Adrenal gland (tissue), 12 donors: ENCODE results near the gene KLHL9. TPM values are rescaled to one million over a fixed set of nuclear protein-coding genes. Genes with fewer than 3 reads are reported as not detected.

Source experiments
- DNase-seq, 7 donors: peaks; one replicate each; pipeline ENCODE4 v3.0.0-alpha.2; 2019 to 2020
- H3K27ac ChIP-seq, 5 donors: fragments of 200-600 bp; sonication (generic) in 4 of 5; 1 replicate in 3 of 5; 2 replicates in 2 of 5; pipeline versions ENCODE4 v1.5.1 to v1.8.0; 2016 to 2020; ENCODE audit warnings: mild to moderate bottlenecking in 1 of 5
- H3K27me3 ChIP-seq: fragments of 200-600 bp; 2 replicates; pipeline ENCODE4 v1.8.0; 2021
- H3K36me3 ChIP-seq, 2 donors: fragments of 200-600 bp; replicated peaks in 1 of 2; 1 replicate in 1 of 2; 2 replicates in 1 of 2; pipeline versions ENCODE4 v1.5.1 to v1.8.0; 2018 to 2022
- H3K4me1 ChIP-seq, 2 donors: fragments of 200-600 bp; replicated peaks in 1 of 2; 1 replicate in 1 of 2; 2 replicates in 1 of 2; pipeline versions ENCODE4 v1.5.1 to v1.8.0; 2018 to 2021
- H3K4me3 ChIP-seq, 4 donors: fragments of 200-600 bp; sonication (generic) in 3 of 4; one replicate each; pipeline ENCODE4 v1.5.1; 2016 to 2018
- H3K9me3 ChIP-seq, 3 donors: fragments of 200-600 bp; sonication (generic) in 1 of 3; replicated peaks in 1 of 3; 1 replicate in 2 of 3; 2 replicates in 1 of 3; pipeline versions ENCODE4 v1.5.1 to v1.8.0; 2016 to 2021
- POLR2A ChIP-seq, 2 donors: fragments of 450-650 bp; IDR thresholded peaks; one replicate each; pipeline ENCODE4 v1.6.1; 2017; ENCODE audit warnings: antibody characterized with exemption in 2 of 2, mild to moderate bottlenecking in 2 of 2, moderate library complexity in 1 of 2
- WGBS, 4 donors: extraction: QIAGEN DNeasy Blood & Tissue Kit in 2 of 4; methylation state at CpG; one replicate each; pipeline versions ENCODE4 v1.1.5 to v1.1.7; 2013 to 2017; 5-methylcytosine and 5-hydroxymethylcytosine counted together
- intact Hi-C, 2 donors: fragments of 100-400 bp; cut with DNase I; formaldehyde crosslinking; loops; one replicate each; pipeline versions ENCODE4 v1.14.1 to v1.15.0; 2022 to 2023
- polyA plus RNA-seq, 3 donors: library from polyadenylated mRNA; stranded (reverse); fragments of 200-250 nt in 2 of 3; fragments of 350-450 nt in 1 of 3; fragmentation: Illumina TruSeq in 1 of 3; extraction: RNeasy Lipid Tissue Mini Kit (QIAGEN cat#74804) in 1 of 3; gene quantifications; one replicate each; pipeline ENCODE4 v1.2.3, GENCODE V29; 2013 to 2014
- total RNA-seq, 9 donors: library from RNA; depleted of rRNA in 4 of 9; stranded (reverse); fragments of >200 nt in 4 of 9; fragments of 120-200 nt in 1 of 9; fragmentation: NEBNext Ultra II Directional in 1 of 9; extraction: Animal tissue kit (Norgen Biotek cat#: 25700) in 1 of 9; gene quantifications; one replicate each; pipeline versions ENCODE4 v1.1.0 to v1.2.4, GENCODE V29; 2013 to 2023
- TF ChIP-seq, protein P1 (sequence below), 6 experiments: fragments of 450-650 bp in 4 of 6; fragments of 200-600 bp in 2 of 6; sonication (generic) in 1 of 6; IDR thresholded peaks; 1 replicate in 5 of 6; 2 replicates in 1 of 6; pipeline versions ENCODE4 v1.5.1 to v1.8.0; 2016 to 2021; ENCODE audit warnings: antibody characterized with exemption in 6 of 6, mild to moderate bottlenecking in 2 of 6, moderate library complexity in 1 of 6
- donor health status: healthy with polysubstance abuse.
- donor health status: Bipolar disorder and iron deficiency.
- donor health status: DM: yes; HTN: yes; CAD: no.
- donor health status: DM: no; HTN: no; CAD: no.
- donor health status: DM: no; HTN: no; CAD: no.
- donor health status: DM: yes; HTN: yes; CAD: no.

KLHL9 gene
- total and polyA plus RNA-seq, 12 donors, result 6.7 to 30.4 (median 20.7) TPM

DNA sequence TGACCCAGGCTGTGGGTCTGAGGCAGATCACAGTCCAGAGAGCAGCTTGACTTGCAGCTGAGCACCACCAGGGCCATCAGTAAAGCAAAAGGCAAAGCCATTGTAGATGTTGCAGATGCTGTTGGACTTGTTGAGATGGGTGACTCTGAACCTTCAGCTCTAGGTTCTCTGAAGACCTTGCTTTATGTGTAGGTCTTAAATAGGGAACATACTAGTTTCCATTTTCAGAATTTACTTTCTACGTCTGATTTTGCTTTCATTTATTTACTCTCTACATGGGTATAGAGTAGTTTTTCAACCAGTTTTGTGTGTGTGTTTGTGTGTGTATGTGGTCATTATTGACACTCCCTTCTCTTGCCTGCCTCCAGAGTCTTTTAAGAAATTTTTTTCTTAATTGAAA is 15.6 kb upstream of the KLHL9 start, which contains the start of gene IFNA6:
IFNA6 (minus strand) TSS at position 101 of the 400 bp plus-strand sequence; CDS start at position 101, 0 bp downstream.
- 56 to 78% (median 63%) methylated on average over 1 of the region's 1 CpG for WGBS, 4 donors

DNA sequence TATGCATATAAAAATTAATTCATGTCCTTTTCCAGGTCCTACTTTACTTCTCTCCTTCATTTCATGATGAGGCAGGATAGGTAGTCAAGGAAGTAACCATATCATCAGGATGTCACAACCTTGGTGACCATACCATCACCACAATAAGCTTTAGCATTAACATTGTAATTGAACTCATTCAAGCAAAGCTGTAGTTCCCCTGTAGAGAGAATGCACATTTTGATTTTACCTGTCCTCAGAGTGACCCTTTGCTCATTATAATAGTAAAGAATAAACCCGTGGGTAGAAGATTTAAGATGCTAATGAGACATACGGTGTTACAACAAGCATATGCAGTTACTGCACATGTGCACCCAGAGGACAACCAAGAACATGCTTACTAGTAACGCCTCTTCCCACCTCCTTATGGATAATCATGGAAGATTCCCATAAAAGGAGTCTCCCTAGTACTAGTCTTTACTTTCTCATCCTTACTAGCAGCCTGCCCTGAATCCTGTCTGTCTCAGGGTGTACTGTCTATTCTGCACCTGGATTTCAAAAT is 13.3 kb upstream of the KLHL9 start:
- no peak for DNase-seq
- no peaks in the 10 kb centered on the region for H3K36me3 ChIP-seq
- H3K27ac ChIP-seq, result no peak overlapping the region
- WGBS, 4 donors, result 58 to 73% (median 67%) methylated on average over 3 of the region's 3 CpGs
- H3K9me3 ChIP-seq, result no peaks in the 10 kb centered on the region
- TF ChIP-seq, protein P1, sequence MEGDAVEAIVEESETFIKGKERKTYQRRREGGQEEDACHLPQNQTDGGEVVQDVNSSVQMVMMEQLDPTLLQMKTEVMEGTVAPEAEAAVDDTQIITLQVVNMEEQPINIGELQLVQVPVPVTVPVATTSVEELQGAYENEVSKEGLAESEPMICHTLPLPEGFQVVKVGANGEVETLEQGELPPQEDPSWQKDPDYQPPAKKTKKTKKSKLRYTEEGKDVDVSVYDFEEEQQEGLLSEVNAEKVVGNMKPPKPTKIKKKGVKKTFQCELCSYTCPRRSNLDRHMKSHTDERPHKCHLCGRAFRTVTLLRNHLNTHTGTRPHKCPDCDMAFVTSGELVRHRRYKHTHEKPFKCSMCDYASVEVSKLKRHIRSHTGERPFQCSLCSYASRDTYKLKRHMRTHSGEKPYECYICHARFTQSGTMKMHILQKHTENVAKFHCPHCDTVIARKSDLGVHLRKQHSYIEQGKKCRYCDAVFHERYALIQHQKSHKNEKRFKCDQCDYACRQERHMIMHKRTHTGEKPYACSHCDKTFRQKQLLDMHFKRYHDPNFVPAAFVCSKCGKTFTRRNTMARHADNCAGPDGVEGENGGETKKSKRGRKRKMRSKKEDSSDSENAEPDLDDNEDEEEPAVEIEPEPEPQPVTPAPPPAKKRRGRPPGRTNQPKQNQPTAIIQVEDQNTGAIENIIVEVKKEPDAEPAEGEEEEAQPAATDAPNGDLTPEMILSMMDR (IDR thresholded peaks at IDR 0.05), result no peak
- TF ChIP-seq POLR2A (IDR thresholded peaks at IDR 0.05), result no peak
- intact Hi-C loops, result no loop called here
- H3K4me3 ChIP-seq, result no peak overlapping the region
- peaks cover 9% of the 10 kb centered on the region for H3K27me3 ChIP-seq
- no peaks in the 10 kb centered on the region for H3K4me1 ChIP-seq

More for the DNA sequence above, 15.6 kb upstream of the KLHL9 start, which contains the start of gene IFNA6:
- Histone ChIP-seq H3K4me3 (no peak within 1 kb of the TSS), H3K36me3 (no peaks in the 10 kb centered on the region), H3K27ac (no peak within 1 kb of the TSS), H3K27me3 (peaks cover 9% of the 10 kb centered on the region), H3K4me1 (no peaks in the 10 kb centered on the region), H3K9me3 (no peaks in the 10 kb centered on the region)
- intact Hi-C loops, result no loop called here
- no peak for TF ChIP-seq POLR2A (IDR thresholded peaks at IDR 0.05)
- TF ChIP-seq, protein P1 (IDR thresholded peaks at IDR 0.05), result no peak
- no peak for DNase-seq

DNA sequence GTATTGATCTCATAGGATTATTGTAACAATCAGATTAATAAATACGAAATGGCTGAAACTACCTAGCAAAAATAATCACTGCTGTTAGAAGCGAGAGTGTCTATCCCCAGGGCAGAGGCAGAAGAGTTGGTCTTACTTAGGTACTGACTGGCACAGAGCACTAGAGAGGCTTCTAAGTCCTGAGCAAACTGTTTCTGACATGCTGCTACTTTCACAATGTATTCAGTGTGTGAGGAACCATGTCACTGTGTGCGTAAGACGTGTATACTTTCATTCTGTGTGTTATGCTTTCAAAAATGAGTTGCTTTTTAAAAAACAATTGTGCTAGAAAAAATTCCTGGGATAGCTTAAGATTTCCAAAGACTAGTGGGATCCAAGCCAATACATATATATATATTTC is 5.5 kb upstream of the KLHL9 start:
- H3K36me3 ChIP-seq, result no peaks in the 10 kb centered on the region
- WGBS, 4 donors, result 86 to 90% (median 86%) methylated on average over 4 of the region's 4 CpGs
- no peaks in the 10 kb centered on the region for H3K9me3 ChIP-seq
- no peak overlapping the region for H3K27ac ChIP-seq
- intact Hi-C loops, result no loop called here
- no peak overlapping the region for H3K4me3 ChIP-seq
- peaks cover 6% of the 10 kb centered on the region for H3K27me3 ChIP-seq
- no peak for DNase-seq
- no peaks in the 10 kb centered on the region for H3K4me1 ChIP-seq
- no peak for TF ChIP-seq POLR2A (IDR thresholded peaks at IDR 0.05)
- TF ChIP-seq, protein P1 (IDR thresholded peaks at IDR 0.05), result no peak

DNA sequence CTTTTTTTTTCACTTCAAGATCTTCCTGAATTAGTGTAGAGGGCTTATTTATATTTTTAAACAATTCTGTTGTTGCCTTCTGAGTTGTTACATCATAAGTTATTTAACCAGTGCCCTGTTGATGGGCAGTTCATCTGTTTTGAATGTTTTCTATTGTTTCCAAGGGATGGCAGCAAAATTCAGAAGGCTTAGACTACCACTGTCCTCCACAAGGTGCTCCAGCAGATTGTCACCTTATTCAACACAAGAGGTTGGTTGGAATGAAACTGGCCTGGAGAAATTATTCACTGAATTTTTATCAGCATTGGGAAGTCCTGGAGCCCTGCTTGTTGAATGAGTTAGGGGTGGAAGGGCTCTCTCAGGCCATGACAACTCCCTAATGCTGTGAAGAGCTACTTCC is 1.3 kb upstream of the KLHL9 start:
- H3K27me3 ChIP-seq, result peaks cover 2% of the 10 kb centered on the region
- H3K36me3 ChIP-seq, result no peaks in the 10 kb centered on the region
- H3K4me1 ChIP-seq, result peaks cover 18 to 31% of the 10 kb centered on the region in 2 donors
- DNase-seq, result no peak
- H3K9me3 ChIP-seq, result no peaks in the 10 kb centered on the region
- H3K4me3 ChIP-seq, result no peak overlapping the region
- no peak overlapping the region for H3K27ac ChIP-seq
- intact Hi-C loops, result no loop called here
- no peak for TF ChIP-seq POLR2A (IDR thresholded peaks at IDR 0.05)
- TF ChIP-seq, protein P1 (IDR thresholded peaks at IDR 0.05), result no peak
